Astrocyte of the cerebellum (primary cell): ENCODE data around the gene MSRB3.

Experiments
- DNase-seq: peaks from one replicate; pipeline ENCODE4 v3.0.0-alpha.2; 2011; ENCODE audit warnings: low read depth
- H3K4me3 ChIP-seq: 2 replicates; pipeline ENCODE4 v1.5.1; 2011; ENCODE audit warnings: mild to moderate bottlenecking, low read depth, low read length, moderate library complexity
- in situ Hi-C: cut with HindIII; loops from 2 replicates; pipeline ENCODE4 v1.10.0; 2017; ENCODE audit warnings: low sequenced_read_pairs
- TF ChIP-seq, protein P1 (sequence below): IDR thresholded peaks from 2 replicates; pipeline ENCODE4 v1.5.1; 2012; ENCODE audit warnings: low read length, low read depth, moderate library complexity, mild to moderate bottlenecking; ENCODE audit errors: missing control alignments

MSRB3 gene

DNA sequence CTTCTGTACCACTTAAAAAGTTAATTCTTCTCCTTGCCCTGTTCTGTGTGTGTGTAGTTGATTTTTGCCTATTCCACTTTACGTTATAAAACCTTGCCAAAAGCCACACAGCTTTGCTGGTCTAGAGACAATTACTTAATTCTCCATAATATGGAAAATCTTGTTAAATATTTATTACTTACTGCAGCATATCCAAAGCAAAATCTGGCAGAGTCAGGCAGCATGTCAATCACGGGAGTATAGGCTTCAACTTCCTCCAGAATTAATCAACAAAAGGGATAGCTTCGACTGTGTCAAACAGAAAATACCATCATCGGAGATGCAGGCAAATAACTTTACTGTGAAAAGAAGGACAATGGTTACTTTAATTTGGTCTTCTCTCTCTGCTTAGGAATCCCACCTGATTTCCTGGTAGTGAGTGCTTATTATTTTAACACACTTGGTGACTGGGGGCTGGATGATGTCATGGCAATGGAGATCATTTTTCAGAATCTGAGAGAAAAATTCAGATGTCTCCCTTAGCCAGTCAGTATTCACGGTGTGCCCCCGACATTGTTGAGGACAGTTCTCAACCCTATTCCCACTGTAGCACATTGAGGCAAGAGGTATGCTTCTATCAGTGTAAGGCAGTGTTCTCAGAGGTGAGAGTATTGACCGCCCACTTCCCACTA, 3.7 kb upstream of the MSRB3 start:
- in situ Hi-C loops, result loop anchor here (25.0 kb wide), 1 partner anchor 838 kb away; no protein-coding TSS in a partner anchor
- H3K4me3 ChIP-seq, result no peak overlapping the region
- DNase-seq, result no peak
- TF ChIP-seq, protein P1, sequence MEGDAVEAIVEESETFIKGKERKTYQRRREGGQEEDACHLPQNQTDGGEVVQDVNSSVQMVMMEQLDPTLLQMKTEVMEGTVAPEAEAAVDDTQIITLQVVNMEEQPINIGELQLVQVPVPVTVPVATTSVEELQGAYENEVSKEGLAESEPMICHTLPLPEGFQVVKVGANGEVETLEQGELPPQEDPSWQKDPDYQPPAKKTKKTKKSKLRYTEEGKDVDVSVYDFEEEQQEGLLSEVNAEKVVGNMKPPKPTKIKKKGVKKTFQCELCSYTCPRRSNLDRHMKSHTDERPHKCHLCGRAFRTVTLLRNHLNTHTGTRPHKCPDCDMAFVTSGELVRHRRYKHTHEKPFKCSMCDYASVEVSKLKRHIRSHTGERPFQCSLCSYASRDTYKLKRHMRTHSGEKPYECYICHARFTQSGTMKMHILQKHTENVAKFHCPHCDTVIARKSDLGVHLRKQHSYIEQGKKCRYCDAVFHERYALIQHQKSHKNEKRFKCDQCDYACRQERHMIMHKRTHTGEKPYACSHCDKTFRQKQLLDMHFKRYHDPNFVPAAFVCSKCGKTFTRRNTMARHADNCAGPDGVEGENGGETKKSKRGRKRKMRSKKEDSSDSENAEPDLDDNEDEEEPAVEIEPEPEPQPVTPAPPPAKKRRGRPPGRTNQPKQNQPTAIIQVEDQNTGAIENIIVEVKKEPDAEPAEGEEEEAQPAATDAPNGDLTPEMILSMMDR, result no peak

DNA sequence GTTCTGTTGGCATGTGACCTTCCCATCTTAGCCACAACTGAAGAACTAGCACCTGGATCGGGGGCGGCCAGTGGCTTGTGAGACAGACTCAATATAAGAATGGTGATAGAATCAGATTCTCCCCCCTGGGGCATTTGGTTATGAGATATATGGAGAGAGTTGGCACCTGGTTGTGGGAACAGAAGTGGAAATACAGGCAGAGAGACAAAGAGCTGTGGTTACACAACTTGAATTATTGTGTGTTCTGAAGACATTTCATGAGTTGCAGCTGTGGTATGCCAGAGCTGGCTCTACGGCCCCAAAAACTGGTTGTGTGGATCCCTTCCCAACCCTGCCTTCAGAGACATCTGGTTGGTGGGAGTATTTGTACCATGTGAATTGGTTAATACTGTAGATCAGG, 2.9 kb upstream of the MSRB3 start:
- TF ChIP-seq, protein P1, result no peak
- no peak overlapping the region for H3K4me3 ChIP-seq
- no peak for DNase-seq
- in situ Hi-C loops, result loop anchor here (25.0 kb wide), 1 partner anchor 837 kb away; no protein-coding TSS in a partner anchor

DNA sequence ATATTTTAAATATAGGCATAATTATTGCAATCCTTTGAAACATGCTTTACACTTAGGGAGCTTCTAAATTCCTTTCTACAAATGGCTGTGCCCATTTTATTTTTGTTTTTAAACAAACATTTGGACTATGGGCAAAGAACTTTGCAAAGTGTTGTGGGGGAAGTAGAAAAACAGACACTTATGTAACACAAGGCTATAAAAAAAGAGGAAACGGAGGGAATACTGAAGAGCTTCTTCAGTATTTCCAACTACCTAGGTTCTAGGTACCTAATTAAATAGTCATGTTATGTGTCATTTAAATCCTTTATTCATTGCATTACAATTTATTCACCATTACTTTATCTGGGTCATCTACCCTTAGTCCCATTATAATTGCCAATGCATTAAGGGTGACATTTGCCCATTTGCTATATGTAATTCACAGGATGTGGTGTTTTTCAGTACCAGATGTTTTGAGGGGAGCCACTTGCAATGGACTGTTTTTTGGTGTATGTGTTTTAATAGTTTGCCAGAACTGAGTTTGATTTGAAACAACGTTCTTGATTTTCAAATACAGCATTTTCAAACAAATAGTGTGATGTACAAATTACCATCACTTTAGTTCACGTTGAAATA, 1.5 kb upstream of the MSRB3 start:
- in situ Hi-C loops, result loop anchor here (25.0 kb wide), 1 partner anchor 835 kb away; no protein-coding TSS in a partner anchor
- TF ChIP-seq, protein P1, result no peak
- no peak for DNase-seq
- H3K4me3 ChIP-seq, result no peak overlapping the region

DNA sequence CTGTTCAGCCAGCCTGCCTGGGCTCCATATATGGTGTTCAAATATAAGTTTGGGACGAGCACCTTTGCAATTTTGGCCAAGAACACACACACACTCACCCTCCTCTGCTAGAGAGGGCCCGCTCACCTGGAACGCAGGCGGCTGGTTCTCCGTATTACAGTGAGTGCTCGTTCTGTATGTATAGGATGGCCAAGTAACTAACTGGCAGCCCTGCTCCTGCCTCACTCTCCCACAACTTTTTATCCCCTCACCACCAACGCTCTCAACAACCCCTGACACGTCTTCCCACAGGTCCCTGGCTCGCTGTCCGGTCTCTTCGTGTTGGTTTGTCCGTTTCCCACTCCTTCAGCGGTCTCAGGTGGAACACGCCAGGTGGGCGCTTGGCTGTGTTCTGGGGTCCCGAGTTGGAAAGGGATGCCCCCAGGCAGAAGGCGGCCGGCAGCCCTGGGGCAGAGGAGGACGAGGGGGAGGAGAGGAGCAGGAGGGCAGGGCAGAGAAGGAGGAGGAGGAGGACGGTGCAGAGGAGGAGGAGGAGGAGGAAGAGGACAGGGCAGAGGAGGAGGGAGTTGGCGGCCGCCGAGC, 398 bp upstream of the MSRB3 start:
- in situ Hi-C loops, result loop anchor here (25.0 kb wide), 1 partner anchor 834 kb away; no protein-coding TSS in a partner anchor
- H3K4me3 ChIP-seq, result peak overlapping the region; percentile 79
- DNase-seq, result no peak
- TF ChIP-seq, protein P1, result no peak

DNA sequence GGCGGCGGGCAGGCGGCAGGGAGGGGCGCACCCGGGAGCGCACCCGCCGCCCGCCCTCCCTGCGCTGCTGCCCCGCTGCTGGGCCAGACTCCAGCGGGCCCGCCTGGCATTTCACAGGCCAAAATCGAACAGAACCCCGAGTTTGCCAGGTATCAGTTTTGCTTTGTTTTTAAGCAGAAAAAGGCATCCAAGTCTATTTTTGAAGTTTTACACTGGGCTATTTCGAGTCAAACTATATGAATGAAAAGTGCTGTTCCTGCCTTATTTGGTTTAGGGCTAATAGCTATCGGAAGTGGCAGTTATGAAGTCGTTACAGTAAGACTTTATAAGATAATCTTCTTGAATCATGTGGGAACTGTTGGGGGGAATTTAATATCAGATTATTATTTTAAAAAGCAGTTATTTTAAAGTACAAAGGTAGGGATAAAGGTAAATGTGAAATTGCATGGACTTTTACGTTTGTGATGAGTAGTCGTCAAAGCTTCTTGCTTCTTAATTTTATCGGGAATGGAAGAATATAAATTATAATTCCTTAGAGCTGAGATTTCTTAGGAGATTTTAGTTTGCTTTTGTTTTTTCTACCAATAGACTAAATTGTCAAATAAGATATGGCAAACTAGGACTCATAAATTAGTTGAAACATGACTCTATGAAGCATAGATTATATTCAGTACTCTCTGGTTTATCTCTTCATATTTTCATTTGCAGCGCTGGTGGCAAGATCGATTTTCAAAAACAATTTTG, 1.1 kb downstream of the MSRB3 start:
- H3K4me3 ChIP-seq, result peak overlapping the region; percentile 79
- TF ChIP-seq, protein P1, result no peak
- in situ Hi-C loops, result loop anchor here (25.0 kb wide), 1 partner anchor 833 kb away; no protein-coding TSS in a partner anchor
- no peak for DNase-seq

DNA sequence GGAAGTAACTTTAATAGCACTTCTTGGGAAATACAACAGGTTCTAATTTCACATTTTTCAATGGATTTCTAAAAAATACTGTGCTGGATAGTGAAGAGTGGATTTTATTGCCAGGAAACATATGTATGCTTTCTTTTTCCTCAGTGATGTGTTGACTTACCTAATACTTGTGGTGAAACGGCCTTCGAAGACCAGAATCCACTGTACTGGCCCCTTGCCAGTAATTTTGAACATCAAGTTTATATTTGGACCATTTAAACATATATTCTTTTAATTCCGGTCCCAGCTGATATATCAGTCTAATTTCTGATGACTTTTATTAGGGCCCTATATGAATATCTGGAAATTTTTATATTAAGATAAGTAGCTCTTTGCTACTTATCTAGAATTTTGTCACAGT, 1.8 kb downstream of the MSRB3 start:
- no peak for DNase-seq
- in situ Hi-C loops, result loop anchor here (25.0 kb wide), 1 partner anchor 832 kb away; no protein-coding TSS in a partner anchor
- TF ChIP-seq, protein P1, result no peak
- H3K4me3 ChIP-seq, result no peak overlapping the region
